NT2/D1 (cell line): ENCODE data around the gene TRPC4.

ENCODE experiments used
- DNase-seq: peaks from one replicate; pipeline ENCODE4 v3.0.0-alpha.2; 2011; ENCODE audit warnings: low read depth, low spot score
- H3K27me3 ChIP-seq: 2 replicates; pipeline ENCODE4 v1.6.0; 2011; ENCODE audit warnings: mild to moderate bottlenecking; ENCODE audit not compliant: insufficient read length, insufficient read depth
- H3K36me3 ChIP-seq: 2 replicates; pipeline ENCODE4 v1.6.1; 2011; ENCODE audit warnings: mild to moderate bottlenecking, low read length, mixed read lengths; ENCODE audit not compliant: insufficient read depth, insufficient read length
- H3K4me1 ChIP-seq: 2 replicates; pipeline ENCODE4 v1.5.1; 2011; ENCODE audit not compliant: insufficient read depth, insufficient read length
- H3K4me3 ChIP-seq: 2 replicates; pipeline ENCODE4 v1.5.1; 2011; ENCODE audit warnings: low read depth; ENCODE audit not compliant: insufficient read length
- H3K9ac ChIP-seq: 2 replicates; pipeline ENCODE4 v1.6.0; 2011; ENCODE audit warnings: low read depth; ENCODE audit not compliant: insufficient read length
- H3K9me3 ChIP-seq: 2 replicates; pipeline ENCODE4 v1.5.1; 2011; ENCODE audit warnings: mild to moderate bottlenecking, low read length; ENCODE audit not compliant: insufficient read depth
- SUZ12 ChIP-seq: IDR thresholded peaks from 2 replicates; pipeline ENCODE4 v1.6.1; 2011; ENCODE audit not compliant: insufficient read length, insufficient read depth; ENCODE audit errors: extremely low read depth
- YY1 ChIP-seq: IDR thresholded peaks from 2 replicates; pipeline ENCODE4 v1.6.1; 2011; ENCODE audit not compliant: insufficient read length, insufficient read depth
- ZNF274 ChIP-seq: IDR thresholded peaks from 2 replicates; pipeline ENCODE4 v1.6.1; 2011; ENCODE audit warnings: mild to moderate bottlenecking, low read depth, low read length

The TRPC4 gene

GRCh38 chr13:37735293-37735692, 134.3 kb downstream of the TRPC4 start:
- Histone ChIP-seq H3K27me3 (no peaks in the 10 kb centered on the region), H3K9me3 (no peaks in the 10 kb centered on the region), H3K36me3 (no peaks in the 10 kb centered on the region), H3K9ac (no peak overlapping the region), H3K4me1 (no peaks in the 10 kb centered on the region), H3K4me3 (no peak overlapping the region)
- DNase-seq: no peak
- TF ChIP-seq ZNF274 (no peak), SUZ12 (no peak), YY1 (no peak)

- Histone ChIP-seq H3K9ac (no peak overlapping the region), H3K27me3 (no peaks in the 10 kb centered on the region), H3K9me3 (no peaks in the 10 kb centered on the region), H3K4me3 (no peak overlapping the region), H3K36me3 (no peaks in the 10 kb centered on the region), H3K4me1 (no peaks in the 10 kb centered on the region)
- TF ChIP-seq SUZ12: no peak
- TF ChIP-seq YY1: no peak
- TF ChIP-seq ZNF274: no peak
- no peak for DNase-seq
These were observed 139.7 kb downstream of the TRPC4 start for GRCh38 chr13:37729876-37730275.

- no peak for DNase-seq
- Histone ChIP-seq H3K9ac (no peak overlapping the region), H3K4me3 (no peak overlapping the region), H3K9me3 (no peaks in the 10 kb centered on the region), H3K27me3 (no peaks in the 10 kb centered on the region), H3K36me3 (no peaks in the 10 kb centered on the region), H3K4me1 (no peaks in the 10 kb centered on the region)
- no peak for TF ChIP-seq ZNF274
- no peak for TF ChIP-seq YY1
- TF ChIP-seq SUZ12: no peak
These were observed 153.0 kb downstream of the TRPC4 start for GRCh38 chr13:37716420-37717195.

GRCh38 chr13:37715606-37716015, 154.0 kb downstream of the TRPC4 start:
- H3K9ac ChIP-seq: no peak overlapping the region
- H3K9me3 ChIP-seq: no peaks in the 10 kb centered on the region
- TF ChIP-seq SUZ12: no peak
- no peak for TF ChIP-seq ZNF274
- TF ChIP-seq YY1: no peak
- H3K27me3 ChIP-seq: no peaks in the 10 kb centered on the region
- DNase-seq: no peak
- no peaks in the 10 kb centered on the region for H3K36me3 ChIP-seq
- H3K4me3 ChIP-seq: no peak overlapping the region
- H3K4me1 ChIP-seq: no peaks in the 10 kb centered on the region

- H3K9me3 ChIP-seq: no peaks in the 10 kb centered on the region
- no peak for TF ChIP-seq ZNF274
- TF ChIP-seq SUZ12: no peak
- no peaks in the 10 kb centered on the region for H3K27me3 ChIP-seq
- H3K4me1 ChIP-seq: no peaks in the 10 kb centered on the region
- H3K36me3 ChIP-seq: no peaks in the 10 kb centered on the region
- no peak overlapping the region for H3K4me3 ChIP-seq
- no peak for DNase-seq
- H3K9ac ChIP-seq: no peak overlapping the region
These were observed 160.3 kb downstream of the TRPC4 start for GRCh38 chr13:37709318-37709717.

- Histone ChIP-seq H3K9me3 (no peaks in the 10 kb centered on the region), H3K4me1 (no peaks in the 10 kb centered on the region), H3K4me3 (no peak overlapping the region), H3K9ac (no peak overlapping the region), H3K27me3 (no peaks in the 10 kb centered on the region), H3K36me3 (no peaks in the 10 kb centered on the region)
- TF ChIP-seq SUZ12: no peak
- no peak for TF ChIP-seq ZNF274
- TF ChIP-seq YY1: no peak
- no peak for DNase-seq
These were observed 161.7 kb downstream of the TRPC4 start for GRCh38 chr13:37707739-37708500.

- Histone ChIP-seq H3K27me3 (no peaks in the 10 kb centered on the region), H3K4me3 (no peak overlapping the region), H3K36me3 (no peaks in the 10 kb centered on the region), H3K4me1 (no peaks in the 10 kb centered on the region), H3K9ac (no peak overlapping the region), H3K9me3 (no peaks in the 10 kb centered on the region)
- DNase-seq: no peak
- TF ChIP-seq YY1 (no peak), SUZ12 (no peak), ZNF274 (no peak)
These were observed 163.5 kb downstream of the TRPC4 start for GRCh38 chr13:37706041-37706440.
